NCI-H2196 (cell line): ENCODE data around the gene CRADD.
"Not testable (repeated sequence)": the region's sequence is repeated elsewhere in the genome, so short reads cannot be mapped to it uniquely, and the experiment has no call there.

Source experiments
- DNase-seq: peaks from one replicate; lab custom pipeline; 2025; ENCODE audit not compliant: unreplicated experiment; lab: John Stamatoyannopoulos, UW

The CRADD gene

DNA sequence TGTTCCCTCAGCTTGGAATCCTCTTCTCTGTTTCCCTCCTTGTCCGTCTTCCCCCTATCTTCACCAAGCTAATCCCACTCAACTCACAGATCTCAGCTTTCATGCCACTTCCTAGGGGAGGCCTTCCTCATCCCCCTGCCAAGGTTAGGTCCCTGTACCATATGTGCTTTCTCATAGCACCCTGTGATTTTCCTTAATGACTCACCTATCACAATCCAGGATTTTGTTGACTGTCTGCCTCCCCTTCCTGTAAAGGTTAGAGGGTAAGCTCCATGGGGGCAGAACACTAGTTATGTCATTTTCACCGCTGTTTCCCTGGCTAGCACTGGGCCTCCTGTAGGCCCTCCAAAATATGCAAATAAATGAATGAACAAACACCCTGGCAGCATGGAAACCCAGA is 57.6 kb downstream of the CRADD start:
- no peak for DNase-seq

DNA sequence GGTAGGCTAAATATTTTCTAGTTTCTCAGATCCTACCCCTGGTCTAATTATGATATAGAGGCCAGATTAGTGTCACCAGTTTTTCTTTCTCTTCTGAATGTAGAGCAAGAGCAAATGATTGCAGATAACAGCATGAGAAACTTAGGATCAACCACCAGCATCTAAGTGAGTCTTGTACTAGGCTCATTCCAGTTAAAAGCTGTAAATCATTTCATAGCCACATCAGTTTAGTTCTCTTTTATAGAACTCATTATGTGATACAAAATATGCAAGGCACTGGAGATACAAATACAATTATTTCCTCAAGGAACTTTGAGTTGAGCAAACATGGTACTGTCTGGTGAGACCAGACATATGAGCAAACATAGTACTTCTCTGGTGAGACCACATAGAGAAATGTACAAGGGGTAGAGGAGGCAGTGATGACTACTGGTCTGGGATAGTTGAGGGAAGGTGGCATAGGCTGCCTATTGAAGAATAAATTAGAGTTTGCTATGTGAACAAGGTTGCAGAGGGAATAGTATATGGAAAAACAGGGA is 59.5 kb downstream of the CRADD start:
- no peak for DNase-seq

DNA sequence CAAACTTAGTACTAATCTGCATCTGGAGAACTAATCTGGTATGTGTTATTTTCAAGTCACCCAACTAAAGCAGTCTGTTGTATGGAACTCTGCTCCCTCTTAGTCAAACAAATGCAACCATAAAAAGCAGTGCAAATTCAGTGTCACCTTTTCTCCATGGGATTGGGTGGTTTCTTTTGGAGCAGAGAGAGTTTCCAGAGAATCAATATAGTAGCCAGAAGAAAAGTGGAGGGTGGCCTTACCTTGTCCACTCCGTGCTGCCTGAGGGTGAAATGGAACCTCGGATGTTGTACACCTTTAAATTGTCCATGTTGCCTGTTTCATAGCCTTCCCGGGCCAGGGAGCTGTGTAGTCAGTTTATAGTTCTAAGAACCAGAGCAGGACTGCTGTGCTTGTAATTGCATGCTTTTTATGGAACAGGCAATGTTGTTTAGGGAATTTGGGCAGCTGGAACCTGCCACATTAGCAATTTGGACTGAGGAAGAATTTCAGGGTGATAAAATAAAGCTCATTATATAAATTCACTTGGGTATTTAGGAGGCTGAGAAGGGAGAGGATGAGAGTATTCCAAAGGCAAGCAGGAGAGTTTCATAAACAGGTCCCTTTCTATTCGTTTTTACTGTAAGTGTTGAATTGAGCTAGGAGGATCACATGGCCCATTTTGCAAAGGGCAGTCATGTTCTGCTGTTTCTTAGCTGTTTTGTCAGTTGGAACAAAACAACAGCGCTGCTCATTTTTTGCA is 60.5 kb downstream of the CRADD start:
- no peak for DNase-seq

DNA sequence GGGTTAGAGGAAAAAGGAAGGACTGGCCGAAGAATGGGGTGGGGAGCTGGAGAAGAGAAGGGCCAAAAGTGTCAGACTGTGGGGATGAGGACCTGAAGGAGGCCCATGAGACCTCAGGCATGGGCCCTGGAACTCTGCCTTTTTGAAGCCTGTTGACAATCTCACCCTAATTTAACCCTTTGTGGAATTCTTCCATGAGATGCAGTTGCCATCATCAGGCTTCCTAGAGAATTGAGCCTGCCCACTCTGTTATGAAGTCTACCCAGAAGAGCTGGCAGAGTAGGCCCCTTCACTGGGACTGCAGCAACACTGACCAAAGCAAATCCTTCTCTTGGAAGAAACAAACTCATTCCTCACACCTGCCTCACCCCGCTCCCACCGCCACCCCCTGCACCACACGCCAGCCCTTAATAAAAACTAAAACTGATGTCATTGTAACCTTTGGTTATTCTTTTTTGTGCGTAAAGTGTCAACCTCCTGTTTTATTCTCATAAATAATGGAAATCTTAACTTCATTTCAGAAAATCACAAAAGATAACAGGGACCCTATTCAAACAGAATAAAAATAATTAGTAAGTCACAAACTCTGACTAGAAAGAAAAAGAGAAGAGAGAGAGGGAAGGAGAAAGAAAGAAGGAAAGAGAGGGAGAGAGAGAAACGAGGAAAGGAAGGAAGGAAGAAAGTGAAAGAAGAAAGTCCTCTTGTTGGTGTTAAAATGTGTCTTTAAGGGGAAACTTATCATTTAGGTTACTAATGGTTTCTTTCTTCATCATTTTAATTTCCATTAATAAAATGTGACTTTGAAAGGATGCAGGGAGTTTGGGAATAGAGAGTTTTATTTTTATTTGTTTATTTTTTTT is 61.3 kb downstream of the CRADD start:
- no peak for DNase-seq

DNA sequence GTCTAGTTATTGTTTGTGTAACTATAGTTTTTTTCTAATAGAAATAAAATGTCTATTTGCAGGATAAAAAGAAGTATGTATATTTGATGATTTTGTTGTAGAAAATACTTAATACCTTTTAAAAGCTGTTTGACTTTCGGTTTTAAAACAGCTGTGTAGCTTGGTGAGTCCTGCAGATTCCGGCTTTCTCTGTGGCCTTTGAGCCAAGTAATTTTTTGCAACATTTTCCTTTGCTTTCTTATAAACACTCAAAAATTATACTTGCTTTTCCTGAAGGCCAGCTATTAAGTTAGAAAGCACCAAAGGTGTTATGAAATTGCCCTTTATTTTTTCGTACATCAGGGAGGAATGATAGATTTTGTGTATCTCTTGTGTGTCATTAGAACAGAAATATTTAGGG is 63.6 kb downstream of the CRADD start:
- DNase-seq = no peak

DNA sequence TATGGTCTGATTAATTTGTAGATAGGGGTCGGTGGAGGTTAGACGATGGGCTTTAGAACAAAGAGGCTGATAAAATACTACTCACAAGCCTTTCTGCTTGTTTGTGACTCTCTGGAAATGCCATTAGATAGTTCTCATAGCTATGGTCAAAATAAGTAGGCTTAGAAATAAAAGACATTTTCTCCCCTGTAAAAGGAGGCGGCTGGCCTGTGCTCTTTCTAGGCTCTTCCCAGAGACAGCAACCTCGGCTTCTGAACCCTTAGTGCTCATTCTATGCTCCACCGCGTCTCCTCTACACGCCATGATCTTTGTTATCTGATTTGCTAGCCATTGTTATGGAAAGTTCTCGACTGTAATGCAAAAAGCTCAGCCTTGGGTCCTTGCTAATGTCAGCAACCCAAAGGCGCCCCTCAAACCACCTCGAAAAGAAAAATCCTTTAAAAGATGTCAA is 64.5 kb downstream of the CRADD start:
- no peak for DNase-seq

DNA sequence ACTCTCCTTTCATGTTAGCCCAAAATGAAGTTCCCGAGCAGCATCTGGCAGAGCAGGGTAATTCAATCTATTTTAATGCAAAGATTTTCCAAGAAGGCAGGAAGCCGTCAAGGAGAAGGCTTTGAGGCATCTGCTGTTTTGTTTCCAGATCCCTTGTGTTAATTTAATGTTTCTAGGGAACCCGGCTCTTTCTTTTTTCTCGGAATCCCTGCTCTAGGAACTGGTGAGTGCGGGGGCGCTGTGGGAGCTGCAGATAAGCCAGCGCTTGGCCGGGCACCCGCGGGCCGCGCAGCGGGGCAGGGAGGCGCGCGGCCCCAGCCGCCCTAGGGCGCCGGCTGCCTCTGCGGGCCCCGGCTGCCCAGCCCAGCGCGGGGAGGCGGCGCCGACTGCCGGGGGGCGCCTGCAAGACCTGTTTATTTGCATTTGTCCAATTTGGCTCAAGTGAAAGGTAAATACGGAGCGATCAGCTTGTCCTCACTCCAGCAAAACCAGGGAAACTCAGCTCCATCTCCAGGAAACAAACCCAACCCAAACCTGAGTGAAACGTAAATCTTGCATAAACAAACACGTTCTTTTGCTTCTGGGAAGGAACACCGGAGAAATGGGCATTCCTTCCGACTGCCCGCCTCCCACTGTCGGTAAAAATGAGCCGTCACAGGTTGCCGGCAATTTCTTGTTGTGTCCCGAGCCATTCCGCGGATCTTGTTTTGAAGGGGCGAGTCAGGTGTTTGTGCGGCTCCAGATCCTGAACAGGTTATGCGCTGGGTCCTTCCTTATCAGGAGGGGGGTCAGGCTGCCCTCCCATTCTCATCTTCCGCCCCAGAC is 65.1 kb downstream of the CRADD start:
- no peak for DNase-seq

DNA sequence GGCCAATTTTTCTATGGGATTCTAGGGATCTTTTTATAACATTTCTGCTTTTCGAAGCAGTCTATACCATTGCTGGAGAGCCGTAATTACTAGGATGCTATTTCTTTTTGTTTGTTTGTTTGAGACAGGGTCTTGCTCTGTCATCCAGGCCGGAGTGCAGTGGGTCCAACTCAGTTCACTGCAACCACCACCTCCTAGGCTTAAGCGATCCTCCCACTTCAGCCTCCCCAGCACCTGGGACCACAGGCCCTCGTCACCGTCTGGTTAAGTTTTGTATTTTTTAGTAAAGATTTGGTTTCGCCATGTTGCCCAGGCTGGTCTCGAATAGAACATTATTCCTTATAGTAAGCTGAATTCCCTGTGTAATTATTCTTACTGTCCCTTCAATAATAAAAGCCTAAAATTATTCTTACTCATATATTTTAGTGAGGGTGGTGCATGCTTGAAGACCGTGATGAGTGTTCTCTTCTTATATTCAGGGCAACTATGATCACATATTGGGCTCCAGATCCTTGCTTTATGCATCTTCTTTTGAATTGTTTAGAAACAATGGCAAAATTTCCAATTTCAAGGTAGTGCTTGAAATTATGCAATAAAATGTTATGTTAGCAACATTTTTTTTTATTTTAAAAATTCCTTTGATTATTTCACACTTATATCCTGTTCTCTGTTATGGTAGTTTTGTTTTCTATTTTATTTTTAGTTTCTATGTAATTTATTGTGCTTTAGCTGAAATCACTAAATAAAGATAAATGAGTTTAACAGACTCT is 66.2 kb downstream of the CRADD start:
- DNase-seq = no peak

DNA sequence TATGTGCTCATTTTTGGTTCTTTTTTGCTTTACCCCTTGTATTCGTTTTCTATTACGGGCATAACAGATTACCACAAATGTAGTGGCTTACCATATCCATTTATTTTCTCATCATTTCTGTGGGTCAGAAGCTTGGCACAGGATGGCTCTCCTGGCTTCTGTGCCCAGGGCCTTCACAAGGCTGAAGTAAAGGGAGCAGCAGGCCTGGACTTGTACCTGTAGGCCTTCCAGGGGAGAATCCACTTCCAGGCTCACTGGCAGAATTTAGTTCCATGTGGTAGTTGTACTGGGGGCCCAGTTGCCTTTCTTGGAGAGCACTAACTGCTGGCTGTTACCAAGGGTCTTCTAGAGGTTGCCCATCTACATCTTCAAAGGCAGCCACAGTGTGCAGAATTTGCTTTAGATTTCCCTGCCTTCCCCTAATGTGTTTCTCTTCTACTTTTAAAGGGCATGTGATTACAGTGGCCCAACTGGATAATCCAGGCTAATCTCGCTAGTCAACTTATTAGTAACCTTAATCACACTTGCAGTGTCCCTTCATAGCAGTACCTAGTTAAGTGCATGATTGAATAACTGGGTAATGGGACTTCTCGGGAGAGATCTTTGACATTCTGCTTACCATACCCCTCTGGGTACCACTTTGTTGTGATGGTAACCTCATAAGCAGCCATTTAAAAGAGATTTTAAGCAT is 67.0 kb downstream of the CRADD start:
- DNase-seq = no peak

DNA sequence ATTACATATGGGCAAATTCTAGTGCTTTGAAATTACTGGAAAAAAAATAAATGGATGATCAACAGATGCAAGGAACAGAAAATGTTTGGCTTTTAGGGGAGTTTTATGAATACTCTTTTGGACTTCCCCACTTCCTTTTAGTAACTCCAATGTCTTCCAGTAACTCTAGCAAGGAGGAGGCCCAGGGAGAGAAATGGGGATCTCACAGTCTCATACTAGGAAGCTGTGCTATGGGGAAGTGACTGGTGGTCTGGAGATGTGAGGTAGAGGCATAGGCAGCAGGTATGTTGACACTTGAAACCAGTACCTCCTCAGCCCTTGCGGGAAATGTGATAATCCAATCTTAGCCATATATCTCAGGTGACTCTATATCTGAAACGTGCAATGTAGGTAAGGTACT is 68.1 kb downstream of the CRADD start:
- no peak for DNase-seq

DNA sequence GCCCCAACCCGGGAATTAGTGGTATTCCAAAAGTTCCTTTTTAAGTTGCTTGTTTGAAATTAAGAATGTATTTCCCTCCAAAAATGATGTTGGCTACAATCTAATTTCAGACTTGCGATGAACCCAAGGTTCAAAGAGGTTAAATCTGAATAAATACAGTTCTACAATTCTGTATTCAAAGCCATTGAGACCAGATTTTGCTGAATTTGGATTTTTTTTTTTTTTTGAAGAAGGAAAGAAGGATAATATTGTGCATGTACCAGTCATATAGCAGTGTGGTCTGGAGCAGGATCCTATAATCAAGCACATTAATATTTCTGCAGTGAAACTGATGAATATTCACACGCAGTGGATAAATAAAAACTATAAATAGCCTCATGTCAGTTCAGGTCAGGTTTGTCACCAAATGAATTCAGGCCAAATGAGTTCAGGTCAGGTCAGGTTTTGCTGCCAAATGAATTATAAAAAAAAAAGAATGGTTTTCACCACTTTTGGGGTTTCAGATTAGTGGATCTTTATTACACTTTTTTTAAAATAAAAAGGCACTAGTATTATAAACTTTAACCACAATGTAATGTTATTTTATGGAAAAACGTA is 69.5 kb downstream of the CRADD start:
- DNase-seq = no peak

DNA sequence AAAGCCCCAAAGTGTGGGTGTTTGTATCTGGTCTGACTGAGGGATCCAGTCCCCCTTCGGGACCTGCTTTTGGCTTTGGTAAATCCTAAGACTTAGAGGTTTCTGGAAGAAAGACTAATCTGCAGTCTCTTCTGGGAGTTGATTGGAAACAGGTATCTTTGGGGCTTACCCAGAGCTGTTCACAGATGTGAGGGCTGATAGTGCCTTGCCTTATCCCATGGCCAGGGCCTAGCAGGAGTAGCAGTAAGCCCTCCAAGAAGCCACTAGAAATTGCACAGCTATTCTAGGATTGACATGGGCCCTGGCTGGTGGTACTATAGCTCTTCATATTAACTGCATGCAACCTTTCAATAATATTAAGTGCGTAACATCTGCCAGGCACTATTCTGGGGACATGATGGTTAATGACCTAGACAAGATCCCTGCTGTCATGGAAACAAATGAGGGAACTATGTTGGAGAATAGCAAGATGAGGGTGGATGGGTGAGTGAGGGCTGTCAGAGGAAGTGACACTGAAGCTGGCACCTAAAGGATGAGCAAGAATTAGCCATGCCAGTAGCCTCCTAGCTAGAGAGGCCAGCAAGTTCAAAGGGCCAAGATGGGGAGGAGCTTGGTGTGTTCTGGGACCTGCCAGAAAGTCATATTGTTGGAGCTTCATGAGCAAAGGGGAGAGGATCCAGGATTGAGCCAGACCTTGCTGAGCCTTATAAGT is 71.7 kb downstream of the CRADD start:
- no peak for DNase-seq

DNA sequence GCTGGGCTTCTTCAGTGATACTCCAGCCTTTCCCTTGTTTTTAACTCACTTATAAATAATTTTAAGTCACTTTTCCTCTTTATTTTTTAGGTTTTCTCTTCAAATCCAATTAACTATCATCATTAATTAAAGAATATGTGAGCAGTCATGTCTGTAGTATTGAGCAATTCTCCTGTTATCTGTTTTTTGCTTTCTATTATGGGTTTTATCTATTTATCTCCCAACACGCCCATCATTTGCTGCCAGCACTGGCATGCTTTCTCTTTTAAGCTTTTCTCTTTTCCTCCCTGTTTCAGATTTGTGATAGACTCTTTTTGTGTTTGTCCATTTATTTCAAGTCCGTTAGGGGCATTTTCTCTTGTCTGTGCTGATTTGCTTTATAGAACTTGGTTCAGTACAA is 72.3 kb downstream of the CRADD start:
- no peak for DNase-seq

DNA sequence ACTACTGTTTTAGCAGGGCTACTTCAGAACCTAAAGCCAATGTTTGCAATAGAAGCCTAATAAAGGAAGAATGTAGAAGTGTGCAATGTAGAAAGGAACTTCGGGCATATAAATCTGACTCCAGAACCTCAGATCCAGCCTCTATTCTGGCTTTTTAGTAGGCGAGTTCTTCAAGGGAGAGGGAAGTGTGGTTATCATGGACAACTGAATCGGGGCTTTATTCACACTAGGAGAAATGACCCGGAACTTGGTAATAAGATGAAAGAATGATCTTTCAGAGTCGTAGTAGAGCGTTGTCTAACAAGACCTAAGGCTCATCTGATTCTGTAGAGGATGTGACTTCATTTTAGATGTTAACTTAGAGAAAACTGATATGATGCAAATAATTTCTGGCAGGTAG is 72.9 kb downstream of the CRADD start:
- DNase-seq = no peak

DNA sequence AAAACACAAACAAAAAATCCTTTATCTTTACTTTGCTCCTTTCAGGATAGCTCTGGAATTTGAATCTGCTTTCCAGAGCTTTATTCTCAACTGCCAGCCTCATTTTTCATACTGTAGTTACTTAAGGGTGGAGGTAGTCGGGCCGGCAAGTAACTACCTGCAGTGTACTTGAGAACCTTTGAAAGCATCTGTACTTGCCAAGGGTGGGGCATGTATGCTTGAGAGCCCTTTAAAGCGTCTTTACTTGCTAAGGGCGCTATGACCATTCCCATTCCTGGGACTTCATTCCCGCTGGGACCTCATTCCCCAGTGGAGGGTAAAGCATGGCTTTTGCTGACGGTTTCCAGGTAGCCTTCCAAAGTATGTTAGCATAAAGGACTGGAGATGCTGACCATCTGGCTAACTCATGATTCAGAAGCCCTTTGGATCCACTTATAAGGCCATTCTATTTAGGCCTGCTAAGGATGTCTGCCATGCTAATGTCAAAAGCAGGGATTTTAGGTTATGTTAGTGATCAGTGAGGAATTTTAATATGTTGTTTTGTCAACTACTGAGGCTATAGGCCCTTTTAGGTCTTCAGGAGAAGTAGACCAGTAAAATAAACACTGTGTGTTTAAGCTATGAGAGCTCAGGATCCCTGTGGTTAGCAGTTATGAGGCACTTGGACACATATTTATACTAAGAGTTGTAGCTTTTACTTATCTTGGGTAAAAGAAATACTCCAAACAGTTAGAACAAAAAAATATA is 74.9 kb downstream of the CRADD start:
- DNase-seq = no peak

DNA sequence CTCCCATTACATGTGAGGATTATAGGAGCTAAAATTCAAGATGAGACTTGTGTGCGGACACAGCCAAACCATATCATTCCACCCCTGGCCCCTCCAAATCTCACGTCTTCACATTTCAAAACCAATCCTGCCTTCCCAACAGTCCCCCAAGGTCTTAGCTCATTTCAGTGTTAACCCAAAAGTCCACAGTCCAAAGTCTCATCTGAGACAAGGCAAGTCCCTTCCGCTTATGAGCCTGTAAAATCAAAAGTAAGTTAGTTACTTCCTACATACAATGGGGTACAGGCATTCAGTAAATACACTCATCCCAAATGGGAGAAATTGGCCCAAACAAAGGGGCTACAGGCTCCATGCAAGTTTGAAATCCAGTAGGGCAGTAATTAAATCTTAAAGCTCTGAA is 76.1 kb downstream of the CRADD start:
- DNase-seq = no peak

DNA sequence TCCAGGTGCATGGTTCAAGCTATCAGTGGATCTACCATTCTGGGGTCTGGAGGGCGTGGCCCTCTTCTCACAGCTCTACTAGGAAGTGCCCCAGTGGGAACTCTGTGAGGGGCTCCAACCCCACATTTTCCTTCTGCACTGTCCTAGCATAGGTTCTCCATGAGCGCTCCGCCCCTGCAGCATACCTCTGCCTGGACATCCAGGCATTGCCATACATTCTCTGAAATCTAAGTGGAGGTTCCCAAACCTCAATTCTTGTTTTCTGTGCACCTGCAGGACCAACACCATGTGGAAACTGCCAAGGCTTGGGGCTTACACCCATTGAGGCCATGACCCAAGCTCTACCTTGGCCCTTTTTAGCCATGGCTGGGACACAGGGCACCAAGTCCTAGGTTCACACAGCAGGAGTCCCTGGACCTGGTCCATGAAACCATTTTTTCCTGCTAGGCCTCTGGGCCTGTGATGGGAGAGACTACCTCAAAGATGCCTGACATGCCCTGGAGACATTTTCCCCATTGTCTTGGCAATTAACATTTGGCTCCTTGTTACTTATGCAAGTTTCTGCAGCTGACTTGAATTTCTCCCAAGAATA is 76.8 kb downstream of the CRADD start:
- DNase-seq = no peak

DNA sequence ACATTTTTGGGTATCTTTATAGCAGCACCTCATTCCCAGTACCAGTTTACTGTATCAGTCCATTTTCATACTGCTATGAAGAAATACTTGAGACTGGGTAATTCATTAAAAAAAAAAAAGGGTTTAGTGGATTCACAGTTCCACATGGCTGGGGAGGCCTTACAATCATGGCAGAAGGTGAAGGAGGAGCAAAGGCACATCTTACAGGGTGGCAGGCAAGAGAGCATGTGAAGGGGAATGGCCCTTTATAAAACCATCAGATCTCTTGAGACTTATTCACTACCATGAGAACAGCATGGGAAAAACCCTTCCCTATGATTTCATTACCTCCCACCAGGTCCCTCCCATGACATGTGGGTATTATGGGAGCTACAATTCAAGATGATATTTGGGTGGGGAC is 77.7 kb downstream of the CRADD start:
- not testable (repeated sequence) for DNase-seq
